ENCODE data around the gene SFN.

The SFN gene

DNA sequence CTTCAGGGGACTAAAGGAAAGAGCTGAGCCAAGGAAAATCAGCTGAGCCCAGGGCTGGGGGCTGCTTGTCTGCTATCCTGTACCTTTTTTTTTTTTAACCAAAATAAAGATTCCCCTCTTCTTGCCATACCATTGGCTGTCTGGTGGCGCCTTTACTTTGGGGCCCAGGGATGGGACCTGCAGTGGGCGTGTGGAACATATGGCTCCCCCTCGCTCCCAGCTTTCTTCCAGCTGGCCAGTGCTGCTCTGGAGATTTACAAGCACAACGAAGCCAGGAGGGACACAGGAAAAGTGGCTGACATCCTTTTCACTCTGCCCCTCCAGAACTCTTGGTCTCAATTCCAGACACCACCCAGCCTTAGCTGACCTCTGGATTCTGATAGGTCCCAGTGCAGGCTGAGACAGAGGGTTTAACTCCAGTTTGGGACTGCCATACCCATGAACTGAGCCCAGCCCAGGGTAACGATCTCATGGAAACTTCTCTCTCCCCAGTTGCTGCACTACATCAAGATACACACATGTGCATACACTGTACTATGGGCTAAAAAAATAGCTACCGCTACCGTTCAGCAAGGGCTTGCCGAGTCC lies 5.4 kb upstream of the SFN start:
- H3K4me3 ChIP-seq (ENCODE audit: low read depth, low read length), result no peak overlapping the region
- no peak for DNase-seq (ENCODE audit: low read depth)
- TF ChIP-seq, protein P1, sequence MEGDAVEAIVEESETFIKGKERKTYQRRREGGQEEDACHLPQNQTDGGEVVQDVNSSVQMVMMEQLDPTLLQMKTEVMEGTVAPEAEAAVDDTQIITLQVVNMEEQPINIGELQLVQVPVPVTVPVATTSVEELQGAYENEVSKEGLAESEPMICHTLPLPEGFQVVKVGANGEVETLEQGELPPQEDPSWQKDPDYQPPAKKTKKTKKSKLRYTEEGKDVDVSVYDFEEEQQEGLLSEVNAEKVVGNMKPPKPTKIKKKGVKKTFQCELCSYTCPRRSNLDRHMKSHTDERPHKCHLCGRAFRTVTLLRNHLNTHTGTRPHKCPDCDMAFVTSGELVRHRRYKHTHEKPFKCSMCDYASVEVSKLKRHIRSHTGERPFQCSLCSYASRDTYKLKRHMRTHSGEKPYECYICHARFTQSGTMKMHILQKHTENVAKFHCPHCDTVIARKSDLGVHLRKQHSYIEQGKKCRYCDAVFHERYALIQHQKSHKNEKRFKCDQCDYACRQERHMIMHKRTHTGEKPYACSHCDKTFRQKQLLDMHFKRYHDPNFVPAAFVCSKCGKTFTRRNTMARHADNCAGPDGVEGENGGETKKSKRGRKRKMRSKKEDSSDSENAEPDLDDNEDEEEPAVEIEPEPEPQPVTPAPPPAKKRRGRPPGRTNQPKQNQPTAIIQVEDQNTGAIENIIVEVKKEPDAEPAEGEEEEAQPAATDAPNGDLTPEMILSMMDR (IDR thresholded peaks at IDR 0.05; ENCODE audit: low read depth, low read length, missing control alignments), result no peak

DNA sequence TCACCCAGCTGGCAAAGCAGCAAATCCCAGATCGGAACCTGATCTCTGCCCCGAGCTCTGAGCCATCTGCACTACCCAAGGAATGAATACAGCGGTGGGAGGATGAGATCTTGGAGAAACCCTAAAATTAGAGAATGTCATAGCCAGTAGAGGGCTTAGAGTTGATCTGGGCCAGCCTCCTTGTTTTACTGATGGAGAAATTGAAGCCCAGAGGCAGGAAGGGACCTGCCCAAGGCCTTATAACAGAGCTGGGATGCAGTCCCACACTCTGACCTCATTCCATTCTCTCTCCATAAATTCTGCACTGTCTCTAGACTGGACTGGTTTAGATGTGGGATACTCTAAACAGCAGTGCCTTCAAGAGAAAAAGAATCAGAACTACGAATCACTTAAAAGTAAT lies 4.8 kb upstream of the SFN start:
- DNase-seq (ENCODE audit: low read depth), result no peak
- TF ChIP-seq, protein P1 (IDR thresholded peaks at IDR 0.05; ENCODE audit: low read depth, low read length, missing control alignments), result no peak
- H3K4me3 ChIP-seq (ENCODE audit: low read depth, low read length), result no peak overlapping the region

DNA sequence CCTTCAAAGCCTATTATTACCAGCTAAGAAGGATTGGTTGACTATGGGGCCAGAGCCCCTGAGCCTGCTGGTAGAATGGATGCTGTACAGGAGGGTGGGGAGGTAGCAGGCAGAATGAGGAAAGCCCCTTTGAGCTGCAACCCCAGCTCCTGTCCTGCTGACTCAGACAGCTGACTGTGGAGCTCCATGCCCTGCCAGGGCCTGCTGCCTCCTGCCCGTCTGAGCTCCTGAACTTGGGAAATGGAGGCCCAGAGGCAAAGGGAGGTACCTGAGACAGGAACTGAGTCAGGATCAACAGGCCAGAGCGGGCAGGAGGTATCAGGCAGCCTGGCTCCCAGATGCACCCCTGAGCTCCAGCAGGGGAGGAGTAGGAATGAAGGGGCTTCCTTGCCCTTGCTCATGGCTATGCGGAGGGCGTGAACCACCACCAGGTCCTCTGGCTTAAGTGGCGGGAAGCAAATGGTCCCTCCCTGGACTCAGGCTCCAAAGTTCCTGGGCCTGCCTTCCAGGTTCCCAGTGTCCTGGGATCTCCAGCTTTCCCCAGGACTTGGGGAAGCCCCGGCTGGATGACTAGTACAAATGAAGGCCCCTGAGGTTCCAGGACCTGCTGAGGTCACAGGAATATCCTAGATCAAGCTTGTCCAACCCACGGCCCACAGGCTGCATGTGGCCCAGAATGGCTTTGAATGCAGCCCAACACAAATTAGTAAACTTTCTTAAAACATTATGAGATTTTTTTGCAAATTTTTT lies 3.9 kb upstream of the SFN start:
- TF ChIP-seq, protein P1 (IDR thresholded peaks at IDR 0.05; ENCODE audit: low read depth, low read length, missing control alignments), result no peak
- no peak overlapping the region for H3K4me3 ChIP-seq (ENCODE audit: low read depth, low read length)
- no peak for DNase-seq (ENCODE audit: low read depth)

DNA sequence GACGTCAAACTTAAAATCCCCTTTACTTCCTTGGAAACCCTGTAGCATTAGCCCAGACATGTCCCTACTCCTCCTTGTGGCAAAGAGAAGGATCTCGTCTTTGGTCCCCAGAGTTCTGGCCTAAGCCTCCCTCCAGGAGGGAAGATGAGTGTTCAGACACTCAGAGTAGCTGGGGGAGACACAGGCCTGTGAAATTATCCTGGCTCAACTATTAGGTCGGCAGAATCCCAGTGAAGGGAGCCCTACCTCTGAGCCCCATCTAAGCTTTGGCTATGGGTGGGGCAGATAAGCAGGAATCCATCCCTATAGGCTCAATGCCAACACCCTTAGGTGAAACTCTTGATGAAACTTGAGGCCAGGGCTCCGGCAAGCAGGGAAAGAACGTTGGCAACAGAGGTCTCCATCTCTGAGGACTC lies 1.7 kb upstream of the SFN start:
- DNase-seq (ENCODE audit: low read depth), result no peak
- TF ChIP-seq, protein P1 (IDR thresholded peaks at IDR 0.05; ENCODE audit: low read depth, low read length, missing control alignments), result no peak
- H3K4me3 ChIP-seq (ENCODE audit: low read depth, low read length), result no peak overlapping the region

DNA sequence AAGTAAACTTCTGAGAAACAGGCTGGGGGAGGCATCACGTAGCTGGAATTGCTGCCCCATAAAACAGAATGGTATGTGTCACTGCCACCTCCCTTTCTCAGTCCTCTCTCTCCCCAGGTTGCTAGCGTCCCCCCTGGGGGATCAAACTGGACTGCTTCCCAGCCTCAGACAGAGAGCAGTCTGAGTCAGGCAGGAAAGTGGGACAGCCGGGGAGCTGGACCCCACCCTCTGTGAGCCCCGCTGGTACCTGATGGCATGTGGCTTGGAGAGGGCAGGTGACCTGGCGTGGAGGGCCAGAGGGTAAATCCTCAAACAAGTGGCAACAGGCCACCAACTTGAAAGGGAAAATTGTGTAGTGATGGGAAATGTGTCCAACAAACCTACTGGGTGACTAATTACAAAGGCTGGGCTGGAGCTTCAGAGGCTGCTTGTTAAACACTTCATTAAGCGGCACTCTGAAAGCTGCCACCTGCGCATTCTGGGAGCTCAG lies 1.0 kb upstream of the SFN start:
- no peak overlapping the region for H3K4me3 ChIP-seq (ENCODE audit: low read depth, low read length)
- TF ChIP-seq, protein P1 (IDR thresholded peaks at IDR 0.05; ENCODE audit: low read depth, low read length, missing control alignments), result no peak
- DNase-seq (ENCODE audit: low read depth), result no peak

DNA sequence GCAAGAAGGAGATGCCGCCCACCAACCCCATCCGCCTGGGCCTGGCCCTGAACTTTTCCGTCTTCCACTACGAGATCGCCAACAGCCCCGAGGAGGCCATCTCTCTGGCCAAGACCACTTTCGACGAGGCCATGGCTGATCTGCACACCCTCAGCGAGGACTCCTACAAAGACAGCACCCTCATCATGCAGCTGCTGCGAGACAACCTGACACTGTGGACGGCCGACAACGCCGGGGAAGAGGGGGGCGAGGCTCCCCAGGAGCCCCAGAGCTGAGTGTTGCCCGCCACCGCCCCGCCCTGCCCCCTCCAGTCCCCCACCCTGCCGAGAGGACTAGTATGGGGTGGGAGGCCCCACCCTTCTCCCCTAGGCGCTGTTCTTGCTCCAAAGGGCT lies 732 bp downstream of the SFN start:
- DNase-seq (ENCODE audit: low read depth), result no peak
- peak overlapping the region; percentile 91 for H3K4me3 ChIP-seq (ENCODE audit: low read depth, low read length)
- TF ChIP-seq, protein P1 (IDR thresholded peaks at IDR 0.05; ENCODE audit: low read depth, low read length, missing control alignments), result no peak

Measured in GM12864 (cell line).